GM12878 (cell line): Measurements from ENCODE around the gene TSSK2. TPM values are rescaled to one million over a fixed set of nuclear protein-coding genes. Genes with fewer than 3 reads are reported as not detected.

Experiments
- ATAC-seq: fragments of 200-7000 bp; cut with Tn5 transposase; 3 replicates; pipeline ENCODE4 v1.9.1; 2020; ENCODE audit warnings: mild to moderate bottlenecking, moderate library complexity
- BruUV-seq: library from RNA; stranded (reverse); fragments of 400-500 nt; replicated peaks from 2 replicates; lab custom pipeline; 2021; lab: Mats Ljungman, UMichigan
- CTCF ChIA-PET: fragments of 300-600 bp; sonication (Branson Sonifier 250); formaldehyde crosslinking; extraction: SDS; loops from one replicate; lab custom pipeline; 2021; ENCODE audit warnings: inconsistent platforms; lab: Yijun Ruan, JAX
- POLR2A ChIA-PET: fragments of 350-600 bp; formaldehyde crosslinking; extraction: SDS; loops from one replicate; lab custom pipeline; 2021; ENCODE audit warnings: inconsistent platforms; lab: Charles Lee
- RAD21 ChIA-PET: fragments of 300-600 bp; sonication (Branson Sonifier 250); formaldehyde crosslinking; loops from one replicate; lab custom pipeline; 2023; ENCODE audit warnings: antibody characterized with exemption; ENCODE audit not compliant: unreplicated experiment; lab: Charles Lee
- SMC1A ChIA-PET: fragments of 300-600 bp; sonication (Branson Sonifier 250); formaldehyde crosslinking; loops from one replicate; lab custom pipeline; 2023; ENCODE audit not compliant: unreplicated experiment, uncharacterized antibody; lab: Charles Lee
- DNase-seq: peaks from one replicate; pipeline ENCODE4 v3.0.0-alpha.2; 2011; ENCODE audit warnings: low read depth, low spot score
- FAIRE-seq: peaks from 3 replicates; lab custom pipeline; 2011; peaks lifted over from hg19 to GRCh38; lab: Jason Lieb, UNC
- H2AFZ ChIP-seq: 2 replicates; pipeline ENCODE4 v1.6.0; 2011; ENCODE audit warnings: low read depth, low read length, control low read depth; ENCODE audit not compliant: control insufficient read depth
- H3K27ac ChIP-seq: 2 replicates; pipeline ENCODE4 v1.5.1; 2011; ENCODE audit warnings: control low read depth; ENCODE audit not compliant: control insufficient read depth, insufficient read depth
- H3K27me3 ChIP-seq, 2 experiments: replicated peaks in 1 of 2; 2 replicates each; pipeline versions ENCODE4 v1.6.0 to v1.6.1; 2011; ENCODE audit warnings: low read length in 1 of 2; ENCODE audit not compliant: control insufficient read depth in 2 of 2, insufficient read depth in 2 of 2
- H3K36me3 ChIP-seq, 2 experiments: 2 replicates each; pipeline ENCODE4 v1.5.1; 2011; ENCODE audit warnings: low read length in 1 of 2; ENCODE audit not compliant: control insufficient read depth in 2 of 2, insufficient read depth in 2 of 2
- H3K4me1 ChIP-seq: 2 replicates; pipeline ENCODE4 v1.6.1; 2011; ENCODE audit warnings: mild to moderate bottlenecking, low read length, moderate library complexity, mixed read lengths; ENCODE audit not compliant: control insufficient read depth, insufficient read depth
- H3K4me2 ChIP-seq: 2 replicates; pipeline ENCODE4 v1.6.0; 2011; ENCODE audit warnings: control low read depth; ENCODE audit not compliant: control insufficient read depth, insufficient read depth
- H3K4me3 ChIP-seq: fragments of 200-600 bp; sonication (generic); 2 replicates; pipeline ENCODE4 v1.5.1; 2016
- H3K79me2 ChIP-seq: 2 replicates; pipeline ENCODE4 v1.6.0; 2011; ENCODE audit warnings: low read length; ENCODE audit not compliant: control insufficient read depth, insufficient read depth
- H3K9ac ChIP-seq: 2 replicates; pipeline ENCODE4 v1.8.0; 2011; ENCODE audit warnings: low read length, control low read depth, mixed read lengths; ENCODE audit not compliant: control insufficient read depth, insufficient read depth
- H3K9me3 ChIP-seq: replicated peaks from 3 replicates; pipeline ENCODE4 v1.5.1; 2011; ENCODE audit warnings: mild to moderate bottlenecking, low read length; ENCODE audit not compliant: control insufficient read depth, insufficient read depth
- H4K20me1 ChIP-seq: 2 replicates; pipeline ENCODE4 v1.6.0; 2011; ENCODE audit not compliant: control insufficient read depth, insufficient read depth
- DPF2 ChIP-seq: fragments of 450-650 bp; IDR thresholded peaks from 2 replicates; pipeline ENCODE4 v1.6.1; 2017; ENCODE audit warnings: mild to moderate bottlenecking
- EED ChIP-seq: sonication (generic); IDR thresholded peaks from 2 replicates; pipeline ENCODE4 v1.6.1; 2016; ENCODE audit warnings: antibody characterized with exemption, low read depth
- FOXM1 ChIP-seq: IDR thresholded peaks from 2 replicates; pipeline ENCODE4 v1.6.1; 2012; ENCODE audit warnings: low read depth, mild to moderate bottlenecking, inconsistent platforms, low read length, moderate library complexity
- JUND ChIP-seq: IDR thresholded peaks from 2 replicates; pipeline ENCODE4 v1.6.1; 2012; ENCODE audit warnings: low read depth, mild to moderate bottlenecking, low read length, improper control_type of control experiment, moderate library complexity
- NFYA ChIP-seq: IDR thresholded peaks from 2 replicates; pipeline ENCODE4 v1.6.1; 2011; ENCODE audit warnings: low read depth, mild to moderate bottlenecking, low read length, improper control_type of control experiment, borderline replicate concordance
- SMAD1 ChIP-seq: fragments of 450-650 bp; IDR thresholded peaks from 2 replicates; pipeline ENCODE4 v1.6.1; 2018; ENCODE audit warnings: mild to moderate bottlenecking, low read depth; ENCODE audit not compliant: partially characterized antibody
- SMARCA5 ChIP-seq: fragments of 450-650 bp; IDR thresholded peaks from 2 replicates; pipeline ENCODE4 v1.6.1; 2017; ENCODE audit warnings: mild to moderate bottlenecking
- ZBTB40 ChIP-seq: fragments of 450-650 bp; IDR thresholded peaks from 2 replicates; pipeline ENCODE4 v1.6.1; 2016; ENCODE audit warnings: mild to moderate bottlenecking, moderate library complexity, borderline replicate concordance
- WGBS: methylation state at CpG from one replicate; pipeline ENCODE4 v1.1.6; 2016; ENCODE audit warnings: low lambda C conversion rate; ENCODE audit not compliant: insufficient replicate concordance, insufficient coverage; ENCODE audit errors: missing lambda C conversion rate; 5-methylcytosine and 5-hydroxymethylcytosine counted together
- in situ Hi-C: fragments of 300-500 bp; cut with MboI; formaldehyde crosslinking; loops from 9 replicates; pipeline ENCODE4 v1.14.3; 2018; ENCODE audit warnings: mixed read lengths
- intact Hi-C: fragments of 100-400 bp; cut with micrococcal nuclease; formaldehyde crosslinking; loops from one replicate; pipeline ENCODE4 v1.14.2; 2022; ENCODE audit not compliant: unreplicated experiment
- polyA plus RNA-seq, 11 experiments: library from polyadenylated mRNA; depleted of rRNA in 4 of 11; unstranded in 6 of 11; stranded (reverse) in 5 of 11; fragments of >200 nt; fragmentation: Nextera tagmentation in 4 of 11; fragmentation: Illumina TruSeq in 1 of 11; extraction: Ambion mirVana in 4 of 11; extraction: Trizol in 1 of 11; gene quantifications; 1 replicate in 1 of 11; 2 replicates in 10 of 11; pipeline versions ENCODE4 v1.2.1 to v1.2.3, GENCODE V29; 2011 to 2016; ENCODE audit warnings: inconsistent platforms in 2 of 11, missing spikeins in 2 of 11, low read depth in 1 of 11
- total RNA-seq, 4 experiments: library from RNA; depleted of rRNA in 3 of 4; stranded (reverse); fragments of >200 nt in 3 of 4; fragmentation: Illumina TruSeq in 1 of 4; extraction: Trizol in 1 of 4; gene quantifications; 2 replicates each; pipeline versions ENCODE4 v1.2.1 to v1.2.3, GENCODE V29; 2013 to 2021

Gene TSSK2
- total and polyA plus RNA-seq, 10 of the 15 experiments (the other 5 are each of a cell fraction or from before 2014, with no cell fraction given), result 0.03 to 0.17 TPM; not detected in 8

DNA sequence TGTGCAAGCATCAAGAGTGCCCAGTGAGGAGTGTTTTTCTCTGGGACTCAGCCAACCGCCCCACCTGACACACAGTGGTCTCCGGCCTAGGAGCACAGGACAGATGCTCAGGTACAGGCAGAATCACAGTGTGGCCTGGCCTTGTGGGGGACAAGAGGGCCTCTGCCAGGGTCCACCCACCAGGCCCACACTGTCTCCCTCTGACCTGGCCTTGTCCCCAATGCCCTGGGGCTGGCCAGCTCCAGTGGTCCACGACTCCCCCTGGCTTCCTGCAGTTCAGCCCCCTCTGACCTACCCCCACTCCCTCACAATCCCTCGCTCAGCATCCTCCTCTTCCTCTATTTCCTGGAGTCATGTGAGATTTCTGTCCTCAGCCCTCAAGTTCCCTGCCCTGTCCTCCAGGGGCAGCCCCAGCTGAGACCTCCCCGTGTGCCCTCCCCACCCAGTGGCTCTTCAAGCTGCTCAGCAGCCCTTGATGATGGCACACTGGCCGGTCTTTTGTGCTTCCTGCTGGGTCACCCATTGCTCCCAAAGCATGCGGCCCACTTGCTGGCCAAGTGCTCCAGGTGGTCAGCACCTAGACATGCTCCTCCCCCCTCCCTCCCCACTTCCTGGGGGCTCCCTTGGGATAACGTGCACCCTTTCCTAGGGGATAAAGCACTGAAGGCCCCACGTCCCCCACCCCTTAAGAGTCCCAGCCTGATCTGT lies 1.7 kb downstream of the TSSK2 start:
- H4K20me1 ChIP-seq, result no peaks in the 10 kb centered on the region
- POLR2A ChIA-PET, result interaction anchor here (0.7 kb wide), 1 partner anchor 8 kb away, joined by 3 read pairs; no protein-coding TSS in a partner anchor
- no peaks in the 10 kb centered on the region for H3K4me1 ChIP-seq
- CTCF ChIA-PET, result interaction anchor here (1.0 to 2.3 kb wide), 2 partner anchors 12 to 47 kb away, joined by 3 to 6 read pairs; partner anchors contain the start of gene ESS2
- H3K4me2 ChIP-seq, result no peak overlapping the region
- SMC1A ChIA-PET, result no interaction called here
- 84% methylated on average over 9 of the region's 9 CpGs for WGBS
- no peaks in the 10 kb centered on the region for H3K27me3 ChIP-seq
- DNase-seq, result no peak
- RAD21 ChIA-PET, result interaction anchor here (0.6 kb wide), 1 partner anchor 1856 kb away, joined by 3 read pairs; no protein-coding TSS in a partner anchor
- H3K9me3 ChIP-seq, result no peaks in the 10 kb centered on the region
- H3K4me3 ChIP-seq, result no peak overlapping the region
- H3K79me2 ChIP-seq, result no peaks in the 10 kb centered on the region
- H3K9ac ChIP-seq, result no peak overlapping the region
- H2AFZ ChIP-seq, result no peak overlapping the region
- TF ChIP-seq SMARCA5 (no peak), JUND (no peak), ZBTB40 (no peak), NFYA (no peak), FOXM1 (no peak), DPF2 (no peak), SMAD1 (no peak), EED (no peak)
- in situ Hi-C loops (no loop called here), intact Hi-C loops (no loop called here)
- H3K36me3 ChIP-seq, result peaks cover 5 to 8% of the 10 kb centered on the region in 2 experiments
- no peak for ATAC-seq
- no peak overlapping the region for H3K27ac ChIP-seq
- BruUV-seq, result no TSS peak
- no peak for FAIRE-seq
